DMS53 (cell line): ENCODE measurements around the gene MAPK8IP2.
"Not testable (repeated sequence)": the region's sequence is repeated elsewhere in the genome, so short reads cannot be mapped to it uniquely, and the experiment has no call there.

Experiments
- DNase-seq: peaks from one replicate; lab custom pipeline; 2025; lab: John Stamatoyannopoulos, UW

MAPK8IP2 gene

GRCh38 chr22:50612528-50613221, 12.1 kb downstream of the MAPK8IP2 start:
- DNase-seq: peak; percentile 59

- peak; percentile 94 for DNase-seq
These were observed 12.8 kb downstream of the MAPK8IP2 start for GRCh38 chr22:50613291-50613981.

- DNase-seq: not testable (repeated sequence)
These were observed 13.7 kb downstream of the MAPK8IP2 start for GRCh38 chr22:50614296-50614695.

- DNase-seq: peak; percentile 82
These were observed 20.2 kb downstream of the MAPK8IP2 start for GRCh38 chr22:50620593-50621355.

GRCh38 chr22:50621356-50621880, 20.8 kb downstream of the MAPK8IP2 start:
- DNase-seq: peak; percentile 63

- peak; percentile 73 for DNase-seq
These were observed 21.5 kb downstream of the MAPK8IP2 start for GRCh38 chr22:50621948-50622722.

- peak; percentile 97 for DNase-seq
These were observed 22.2 kb downstream of the MAPK8IP2 start for GRCh38 chr22:50622723-50623327.

- no peak for DNase-seq
These were observed 23.9 kb downstream of the MAPK8IP2 start for GRCh38 chr22:50624347-50625130.

GRCh38 chr22:50625131-50625567, 24.6 kb downstream of the MAPK8IP2 start:
- no peak for DNase-seq

- DNase-seq: no peak
These were observed 25.1 kb downstream of the MAPK8IP2 start for GRCh38 chr22:50625568-50626313.

- DNase-seq: no peak
These were observed 25.8 kb downstream of the MAPK8IP2 start for GRCh38 chr22:50626314-50626849.

- DNase-seq: no peak
These were observed 26.5 kb downstream of the MAPK8IP2 start for GRCh38 chr22:50626850-50627641.

- peak; percentile 90 for DNase-seq
These were observed 27.3 kb downstream of the MAPK8IP2 start, which contains the start of gene ARSA for GRCh38 chr22:50627642-50628542. TSS of gene ARSA (minus strand) at chr22:50628152. CDS start at chr22:50627779, 373 bp downstream.

GRCh38 chr22:50628543-50629134, 28.0 kb downstream of the MAPK8IP2 start:
- DNase-seq: no peak

GRCh38 chr22:50630376-50630775, 29.8 kb downstream of the MAPK8IP2 start:
- no peak for DNase-seq

- DNase-seq: no peak
These were observed 32.5 kb downstream of the MAPK8IP2 start for GRCh38 chr22:50633086-50633485.

GRCh38 chr22:50633771-50634170, 33.2 kb downstream of the MAPK8IP2 start:
- no peak for DNase-seq
